H1 (cell line): ENCODE data around the gene TMEM266. TPM values are rescaled to one million over a fixed set of nuclear protein-coding genes. Genes with fewer than 3 reads are reported as not detected.

ENCODE experiments used
- CBX8 ChIP-seq: fragments of 300-800, 300-1000 bp; sonication (generic); IDR thresholded peaks from 2 replicates; pipeline ENCODE4 v1.7.1; 2016; ENCODE audit warnings: low read depth, low read length, borderline replicate concordance
- MAFK ChIP-seq: IDR thresholded peaks from 2 replicates; pipeline ENCODE4 v1.6.1; 2012; ENCODE audit warnings: low read depth, mild to moderate bottlenecking, improper control_type of control experiment, low read length
- RAD21 ChIP-seq, 2 experiments: IDR thresholded peaks in 1 of 2; conservative IDR thresholded peaks in 1 of 2; 2 replicates each; pipeline ENCODE4 v1.6.1; 2011; ENCODE audit warnings: low read depth in 2 of 2, low read length in 2 of 2, improper control_type of control experiment in 1 of 2, inconsistent platforms in 1 of 2, mild to moderate bottlenecking in 1 of 2, moderate library complexity in 1 of 2
- TAF7 ChIP-seq: optimal IDR thresholded peaks from 2 replicates; pipeline ENCODE3; 2011; ENCODE audit warnings: low read depth, mild to moderate bottlenecking, inconsistent platforms, low read length, moderate library complexity, borderline replicate concordance
- polyA plus RNA-seq, 7 experiments: library from polyadenylated mRNA; depleted of rRNA in 3 of 7; stranded (reverse) in 5 of 7; unstranded in 2 of 7; fragments of >200 nt in 5 of 7; fragments of 200-250 nt in 2 of 7; gene quantifications; 1 replicate in 5 of 7; 2 replicates in 1 of 7; 4 replicates in 1 of 7; pipeline versions ENCODE4 v1.2.1 to v1.2.3, GENCODE V29; 2011 to 2013; ENCODE audit warnings: missing spikeins in 2 of 7, mixed read lengths in 2 of 7
- total RNA-seq: library from RNA; stranded (reverse); fragmentation: NEBNext Ultra II Directional; extraction: Animal tissue kit (Norgen Biotek cat#: 25700); gene quantifications from 2 replicates; pipeline ENCODE4 v1.2.1, GENCODE V29; 2021
- TF ChIP-seq, protein P1 (sequence below): fragments of 300-600 bp; sonication (generic); IDR thresholded peaks from 2 replicates; pipeline ENCODE4 v1.7.1; 2012; ENCODE audit warnings: low read length, moderate library complexity, mild to moderate bottlenecking, inconsistent platforms; ENCODE audit not compliant: insufficient replicate concordance

TMEM266 gene
- total and polyA plus RNA-seq, 2 of the 8 experiments (the other 6 are each of a cell fraction or from before 2014, with no cell fraction given): 2.6 TPM

DNA sequence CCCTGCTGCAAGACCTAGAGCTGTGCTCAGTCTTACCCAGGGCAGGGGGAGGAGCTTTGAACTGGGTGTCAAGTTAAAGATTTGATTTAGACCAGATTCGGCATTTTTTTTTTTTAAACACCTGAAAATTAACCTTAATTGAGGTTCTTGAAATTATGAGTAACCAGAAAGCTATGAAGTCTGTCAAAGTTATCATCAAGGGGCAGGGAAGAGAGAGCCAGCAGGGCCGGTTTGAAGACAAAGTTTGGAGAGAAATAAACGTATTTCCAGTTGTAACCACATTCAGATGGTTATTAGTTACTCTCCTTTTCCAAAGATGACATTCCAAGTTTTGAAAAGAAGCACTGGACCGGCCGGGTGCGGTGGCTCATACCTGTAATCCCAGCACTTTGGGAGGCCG, 12.0 kb downstream of the TMEM266 start (continued):
- TF ChIP-seq, protein P1, sequence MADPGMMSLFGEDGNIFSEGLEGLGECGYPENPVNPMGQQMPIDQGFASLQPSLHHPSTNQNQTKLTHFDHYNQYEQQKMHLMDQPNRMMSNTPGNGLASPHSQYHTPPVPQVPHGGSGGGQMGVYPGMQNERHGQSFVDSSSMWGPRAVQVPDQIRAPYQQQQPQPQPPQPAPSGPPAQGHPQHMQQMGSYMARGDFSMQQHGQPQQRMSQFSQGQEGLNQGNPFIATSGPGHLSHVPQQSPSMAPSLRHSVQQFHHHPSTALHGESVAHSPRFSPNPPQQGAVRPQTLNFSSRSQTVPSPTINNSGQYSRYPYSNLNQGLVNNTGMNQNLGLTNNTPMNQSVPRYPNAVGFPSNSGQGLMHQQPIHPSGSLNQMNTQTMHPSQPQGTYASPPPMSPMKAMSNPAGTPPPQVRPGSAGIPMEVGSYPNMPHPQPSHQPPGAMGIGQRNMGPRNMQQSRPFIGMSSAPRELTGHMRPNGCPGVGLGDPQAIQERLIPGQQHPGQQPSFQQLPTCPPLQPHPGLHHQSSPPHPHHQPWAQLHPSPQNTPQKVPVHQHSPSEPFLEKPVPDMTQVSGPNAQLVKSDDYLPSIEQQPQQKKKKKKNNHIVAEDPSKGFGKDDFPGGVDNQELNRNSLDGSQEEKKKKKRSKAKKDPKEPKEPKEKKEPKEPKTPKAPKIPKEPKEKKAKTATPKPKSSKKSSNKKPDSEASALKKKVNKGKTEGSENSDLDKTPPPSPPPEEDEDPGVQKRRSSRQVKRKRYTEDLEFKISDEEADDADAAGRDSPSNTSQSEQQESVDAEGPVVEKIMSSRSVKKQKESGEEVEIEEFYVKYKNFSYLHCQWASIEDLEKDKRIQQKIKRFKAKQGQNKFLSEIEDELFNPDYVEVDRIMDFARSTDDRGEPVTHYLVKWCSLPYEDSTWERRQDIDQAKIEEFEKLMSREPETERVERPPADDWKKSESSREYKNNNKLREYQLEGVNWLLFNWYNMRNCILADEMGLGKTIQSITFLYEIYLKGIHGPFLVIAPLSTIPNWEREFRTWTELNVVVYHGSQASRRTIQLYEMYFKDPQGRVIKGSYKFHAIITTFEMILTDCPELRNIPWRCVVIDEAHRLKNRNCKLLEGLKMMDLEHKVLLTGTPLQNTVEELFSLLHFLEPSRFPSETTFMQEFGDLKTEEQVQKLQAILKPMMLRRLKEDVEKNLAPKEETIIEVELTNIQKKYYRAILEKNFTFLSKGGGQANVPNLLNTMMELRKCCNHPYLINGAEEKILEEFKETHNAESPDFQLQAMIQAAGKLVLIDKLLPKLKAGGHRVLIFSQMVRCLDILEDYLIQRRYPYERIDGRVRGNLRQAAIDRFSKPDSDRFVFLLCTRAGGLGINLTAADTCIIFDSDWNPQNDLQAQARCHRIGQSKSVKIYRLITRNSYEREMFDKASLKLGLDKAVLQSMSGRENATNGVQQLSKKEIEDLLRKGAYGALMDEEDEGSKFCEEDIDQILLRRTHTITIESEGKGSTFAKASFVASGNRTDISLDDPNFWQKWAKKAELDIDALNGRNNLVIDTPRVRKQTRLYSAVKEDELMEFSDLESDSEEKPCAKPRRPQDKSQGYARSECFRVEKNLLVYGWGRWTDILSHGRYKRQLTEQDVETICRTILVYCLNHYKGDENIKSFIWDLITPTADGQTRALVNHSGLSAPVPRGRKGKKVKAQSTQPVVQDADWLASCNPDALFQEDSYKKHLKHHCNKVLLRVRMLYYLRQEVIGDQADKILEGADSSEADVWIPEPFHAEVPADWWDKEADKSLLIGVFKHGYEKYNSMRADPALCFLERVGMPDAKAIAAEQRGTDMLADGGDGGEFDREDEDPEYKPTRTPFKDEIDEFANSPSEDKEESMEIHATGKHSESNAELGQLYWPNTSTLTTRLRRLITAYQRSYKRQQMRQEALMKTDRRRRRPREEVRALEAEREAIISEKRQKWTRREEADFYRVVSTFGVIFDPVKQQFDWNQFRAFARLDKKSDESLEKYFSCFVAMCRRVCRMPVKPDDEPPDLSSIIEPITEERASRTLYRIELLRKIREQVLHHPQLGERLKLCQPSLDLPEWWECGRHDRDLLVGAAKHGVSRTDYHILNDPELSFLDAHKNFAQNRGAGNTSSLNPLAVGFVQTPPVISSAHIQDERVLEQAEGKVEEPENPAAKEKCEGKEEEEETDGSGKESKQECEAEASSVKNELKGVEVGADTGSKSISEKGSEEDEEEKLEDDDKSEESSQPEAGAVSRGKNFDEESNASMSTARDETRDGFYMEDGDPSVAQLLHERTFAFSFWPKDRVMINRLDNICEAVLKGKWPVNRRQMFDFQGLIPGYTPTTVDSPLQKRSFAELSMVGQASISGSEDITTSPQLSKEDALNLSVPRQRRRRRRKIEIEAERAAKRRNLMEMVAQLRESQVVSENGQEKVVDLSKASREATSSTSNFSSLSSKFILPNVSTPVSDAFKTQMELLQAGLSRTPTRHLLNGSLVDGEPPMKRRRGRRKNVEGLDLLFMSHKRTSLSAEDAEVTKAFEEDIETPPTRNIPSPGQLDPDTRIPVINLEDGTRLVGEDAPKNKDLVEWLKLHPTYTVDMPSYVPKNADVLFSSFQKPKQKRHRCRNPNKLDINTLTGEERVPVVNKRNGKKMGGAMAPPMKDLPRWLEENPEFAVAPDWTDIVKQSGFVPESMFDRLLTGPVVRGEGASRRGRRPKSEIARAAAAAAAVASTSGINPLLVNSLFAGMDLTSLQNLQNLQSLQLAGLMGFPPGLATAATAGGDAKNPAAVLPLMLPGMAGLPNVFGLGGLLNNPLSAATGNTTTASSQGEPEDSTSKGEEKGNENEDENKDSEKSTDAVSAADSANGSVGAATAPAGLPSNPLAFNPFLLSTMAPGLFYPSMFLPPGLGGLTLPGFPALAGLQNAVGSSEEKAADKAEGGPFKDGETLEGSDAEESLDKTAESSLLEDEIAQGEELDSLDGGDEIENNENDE: no peak
- TF ChIP-seq TAF7 (no peak), CBX8 (no peak), RAD21 (IDR thresholded peaks at IDR 0.05 in 1 of 2, conservative IDR thresholded peaks at IDR 0.05 in 1 of 2; ENCODE audit: low read depth in 2 of 2, low read length in 2 of 2) (no peak), MAFK (no peak)
